H1 (cell line): Measurements from ENCODE around the gene MSI2.

Experiments
- BRCA1 ChIP-seq: IDR thresholded peaks from 2 replicates; pipeline ENCODE4 v1.6.1; 2012; ENCODE audit warnings: low read depth, low read length, improper control_type of control experiment
- CTCF ChIP-seq, 3 experiments: IDR thresholded peaks; 1 replicate in 2 of 3; 2 replicates in 1 of 3; pipeline versions ENCODE4 v1.5.1 to v1.6.1; 2011; ENCODE audit warnings: low read length in 3 of 3, mild to moderate bottlenecking in 3 of 3, inconsistent platforms in 2 of 3, low read depth in 1 of 3, moderate library complexity in 1 of 3; ENCODE audit not compliant: insufficient read depth in 1 of 3; ENCODE audit errors: control extremely low read depth in 1 of 3
- E2F6 ChIP-seq: IDR thresholded peaks from 2 replicates; pipeline ENCODE4 v1.6.1; 2012; ENCODE audit warnings: inconsistent platforms
- EP300 ChIP-seq, 2 experiments: IDR thresholded peaks; 1 replicate in 1 of 2; 2 replicates in 1 of 2; pipeline ENCODE4 v1.6.1; 2011 to 2012; ENCODE audit warnings: low read depth in 2 of 2, low read length in 2 of 2, mild to moderate bottlenecking in 2 of 2, borderline replicate concordance in 1 of 2, inconsistent platforms in 1 of 2, moderate library complexity in 1 of 2
- EZH2 ChIP-seq: fragments of 200-600 bp; sonication (generic); IDR thresholded peaks from 2 replicates; pipeline ENCODE4 v1.7.1; 2012; ENCODE audit warnings: low read depth, mild to moderate bottlenecking, moderate library complexity, low read length, inconsistent platforms; ENCODE audit not compliant: severe bottlenecking
- GABPA ChIP-seq: IDR thresholded peaks from 2 replicates; pipeline ENCODE4 v1.6.1; 2011; ENCODE audit warnings: mild to moderate bottlenecking, low read length, moderate library complexity, borderline replicate concordance; ENCODE audit not compliant: insufficient read depth
- JUND ChIP-seq: IDR thresholded peaks from 2 replicates; pipeline ENCODE4 v1.6.1; 2011; ENCODE audit warnings: mild to moderate bottlenecking, improper control_type of control experiment, low read length
- KDM5A ChIP-seq: fragments of 200-600 bp; IDR thresholded peaks from 2 replicates; pipeline ENCODE4 v1.7.1; 2012; ENCODE audit warnings: mild to moderate bottlenecking, low read length, inconsistent platforms, mixed read lengths
- POLR2A ChIP-seq, 2 experiments: IDR thresholded peaks; 1 replicate in 1 of 2; 2 replicates in 1 of 2; pipeline ENCODE4 v1.6.1; 2011; ENCODE audit warnings: low read depth in 2 of 2, low read length in 2 of 2, mild to moderate bottlenecking in 2 of 2; ENCODE audit errors: control extremely low read depth in 1 of 2
- SP2 ChIP-seq: IDR thresholded peaks from 2 replicates; pipeline ENCODE4 v1.6.1; 2012; ENCODE audit warnings: mild to moderate bottlenecking, low read length, inconsistent platforms
- ZNF274 ChIP-seq: IDR thresholded peaks from 2 replicates; pipeline ENCODE4 v1.7.0; 2012; ENCODE audit warnings: low read length, borderline replicate concordance; ENCODE audit errors: extremely low read depth

GRCh38 chr17:57315061-57316015 is 59.0 kb downstream of the MSI2 start:
- TF ChIP-seq CTCF (IDR thresholded peaks at IDR 0.05; ENCODE audit: control extremely low read depth in 1 of 3, insufficient read depth in 1 of 3, low read depth in 1 of 3, low read length in 3 of 3): no peak
- no peak for TF ChIP-seq SP2
- TF ChIP-seq BRCA1: no peak
- no peak for TF ChIP-seq KDM5A
- TF ChIP-seq ZNF274: no peak
- no peak for TF ChIP-seq JUND
- no peak for TF ChIP-seq E2F6
- no peak for TF ChIP-seq GABPA
- TF ChIP-seq EP300 (IDR thresholded peaks at IDR 0.05; ENCODE audit: borderline replicate concordance in 1 of 2, low read depth in 2 of 2, low read length in 2 of 2): no peak
- no peak for TF ChIP-seq EZH2
- TF ChIP-seq POLR2A (IDR thresholded peaks at IDR 0.05; ENCODE audit: control extremely low read depth in 1 of 2, low read depth in 2 of 2, low read length in 2 of 2): no peak
